K562 (cell line): ENCODE results near the gene KNSTRN. TPM values are rescaled to one million over a fixed set of nuclear protein-coding genes. Genes with fewer than 3 reads are reported as not detected.

ENCODE experiments used
- ATAC-seq: fragments of 200-7000 bp; cut with Tn5 transposase; 3 replicates; pipeline ENCODE4 v1.9.1; 2020; ENCODE audit warnings: moderate library complexity
- BruUV-seq: library from RNA; stranded (reverse); fragments of 400-500 nt; replicated peaks from 2 replicates; lab custom pipeline; 2021; lab: Mats Ljungman, UMichigan
- CTCF ChIA-PET: fragments of 300-600 bp; formaldehyde crosslinking; extraction: SDS; loops from one replicate; lab custom pipeline; 2021; ENCODE audit warnings: low intra/inter-chr PET ratio; lab: Yijun Ruan, JAX
- POLR2A ChIA-PET: fragments of 300-600, 350-650 bp; sonication (Branson Sonifier 250); formaldehyde crosslinking; extraction: SDS; loops from one replicate; lab custom pipeline; 2021; ENCODE audit warnings: antibody characterized with exemption, inconsistent platforms; lab: Yijun Ruan, JAX
- DNase-seq, 4 experiments: peaks; one replicate each; pipeline versions ENCODE4 v3.0.0 to v3.0.0-alpha.2; 2011 to 2018; ENCODE audit warnings: low spot score in 3 of 4, mixed read lengths in 3 of 4; ENCODE audit errors: extremely low read depth in 1 of 4
- FAIRE-seq: peaks from 2 replicates; lab custom pipeline; 2011; peaks lifted over from hg19 to GRCh38; lab: Jason Lieb, UNC
- H2AFZ ChIP-seq: 2 replicates; pipeline ENCODE4 v1.6.0; 2011; ENCODE audit warnings: low read depth, low read length, control low read depth, inconsistent platforms
- H3K27ac ChIP-seq: fragments of 200-600 bp; 3 replicates; pipeline ENCODE4 v1.8.0; 2011; ENCODE audit warnings: low read depth, mild to moderate bottlenecking, control low read depth, inconsistent platforms, low read length, moderate library complexity, mixed read lengths; ENCODE audit errors: extremely low read depth
- H3K27me3 ChIP-seq, 2 experiments: fragments of 300-600 bp in 1 of 2; 2 replicates in 1 of 2; 3 replicates in 1 of 2; pipeline versions ENCODE4 v1.6.0 to v1.8.0; 2011; ENCODE audit warnings: inconsistent platforms in 2 of 2, low read length in 2 of 2, mild to moderate bottlenecking in 1 of 2, mixed read lengths in 1 of 2, moderate library complexity in 1 of 2; ENCODE audit not compliant: control insufficient read depth in 2 of 2, insufficient read depth in 2 of 2
- H3K36me3 ChIP-seq: fragments of 300-600 bp; 3 replicates; pipeline ENCODE4 v1.8.0; 2011; ENCODE audit warnings: mild to moderate bottlenecking, low read length, inconsistent platforms; ENCODE audit not compliant: control insufficient read depth, insufficient read depth
- H3K4me1 ChIP-seq, 2 experiments: fragments of 200-600 bp in 1 of 2; replicated peaks in 1 of 2; 2 replicates in 1 of 2; 3 replicates in 1 of 2; pipeline versions ENCODE4 v1.5.1 to v1.8.0; 2011; ENCODE audit warnings: inconsistent platforms in 2 of 2, low read length in 2 of 2, mild to moderate bottlenecking in 1 of 2, mixed read lengths in 1 of 2, moderate library complexity in 1 of 2; ENCODE audit not compliant: control insufficient read depth in 2 of 2, insufficient read depth in 2 of 2
- H3K4me2 ChIP-seq: 2 replicates; pipeline ENCODE4 v1.6.1; 2011; ENCODE audit warnings: low read length, control low read depth, inconsistent platforms, mixed read lengths; ENCODE audit not compliant: insufficient read depth
- H3K4me3 ChIP-seq: fragments of 200-600 bp; sonication (generic), shearing (Covaris generic); 2 replicates; pipeline ENCODE4 v1.5.1; 2016; ENCODE audit warnings: control low read depth, inconsistent platforms
- H3K79me2 ChIP-seq: fragments of 200-600 bp; 3 replicates; pipeline ENCODE4 v1.8.0; 2011; ENCODE audit warnings: low read length, inconsistent platforms; ENCODE audit not compliant: control insufficient read depth, insufficient read depth
- H3K9ac ChIP-seq, 2 experiments: 2 replicates each; pipeline versions ENCODE4 v1.6.0 to v1.6.1; 2011; ENCODE audit warnings: low read depth in 2 of 2, low read length in 2 of 2, control low read depth in 1 of 2, inconsistent platforms in 1 of 2, mild to moderate bottlenecking in 1 of 2, mixed read lengths in 1 of 2; ENCODE audit not compliant: insufficient read depth in 1 of 2
- H3K9me1 ChIP-seq: one replicate; pipeline ENCODE4 v1.6.0; 2011; ENCODE audit warnings: inconsistent platforms, mild to moderate bottlenecking, low read length, moderate library complexity; ENCODE audit not compliant: control insufficient read depth, insufficient read depth
- H3K9me3 ChIP-seq: replicated peaks from 2 replicates; pipeline ENCODE4 v1.5.1; 2011; ENCODE audit warnings: low read depth, low read length, inconsistent platforms; ENCODE audit not compliant: control insufficient read depth, insufficient read depth
- H4K20me1 ChIP-seq: replicated peaks from 2 replicates; pipeline ENCODE4 v1.6.1; 2011; ENCODE audit warnings: low read length, inconsistent platforms, mixed read lengths; ENCODE audit not compliant: control insufficient read depth, insufficient read depth
- ARHGAP35 ChIP-seq: fragments of 450-650 bp; IDR thresholded peaks from 2 replicates; pipeline ENCODE4 v1.6.1; 2018; ENCODE audit not compliant: partially characterized antibody
- CGGBP1 ChIP-seq: fragments of 250-450 bp; sonication (Bioruptor Pico); IDR thresholded peaks from 2 replicates; pipeline ENCODE4 v1.9.0; 2021; ENCODE audit warnings: mild to moderate bottlenecking
- COPS2 ChIP-seq: fragments of 450-650 bp; conservative IDR thresholded peaks from 2 replicates; pipeline ENCODE4 v1.6.1; 2016; ENCODE audit warnings: mild to moderate bottlenecking, moderate library complexity
- DIDO1 ChIP-seq: fragments of 450-650 bp; IDR thresholded peaks from 2 replicates; pipeline ENCODE4 v1.6.1; 2016; ENCODE audit warnings: low read depth, missing biosample characterization, missing genetic modification characterization
- HNRNPL ChIP-seq: fragments of 200-400 bp; formaldehyde crosslinking; IDR thresholded peaks from 2 replicates; pipeline ENCODE4 v1.6.1; 2017; ENCODE audit warnings: low read depth, mild to moderate bottlenecking, low read length
- KLF13 ChIP-seq: fragments of 450-650 bp; IDR thresholded peaks from 2 replicates; pipeline ENCODE4 v1.6.1; 2016; ENCODE audit warnings: missing genetic modification characterization, low read depth, mild to moderate bottlenecking, missing compliant biosample characterization, moderate library complexity, borderline replicate concordance
- MEF2D ChIP-seq: conservative IDR thresholded peaks from 2 replicates; pipeline ENCODE4 v1.6.1; 2016; ENCODE audit warnings: low read depth, missing genetic modification characterization, missing compliant biosample characterization
- RBM14 ChIP-seq: fragments of 200-400 bp; formaldehyde crosslinking; IDR thresholded peaks from 2 replicates; pipeline ENCODE4 v1.6.1; 2018; ENCODE audit warnings: low read depth, mild to moderate bottlenecking, low read length, moderate library complexity, borderline replicate concordance; ENCODE audit not compliant: insufficient read depth
- SMARCB1 ChIP-seq: IDR thresholded peaks from 2 replicates; pipeline ENCODE4 v1.6.1; 2011; ENCODE audit warnings: improper control_type of control experiment, low read depth; ENCODE audit not compliant: insufficient read length
- SOX6 ChIP-seq: fragments of 450-650 bp; IDR thresholded peaks from 2 replicates; pipeline ENCODE4 v1.6.1; 2014; ENCODE audit warnings: mild to moderate bottlenecking
- TBP ChIP-seq: optimal IDR thresholded peaks from 2 replicates; pipeline ENCODE3; 2011; ENCODE audit warnings: low read depth, low read length, improper control_type of control experiment
- TFAM ChIP-seq: fragments of 250-450 bp; sonication (Bioruptor Pico); conservative IDR thresholded peaks from 2 replicates; pipeline ENCODE4 v1.5.0; 2021; ENCODE audit warnings: mild to moderate bottlenecking, moderate library complexity
- ZNF347 ChIP-seq: fragments of 450-650 bp; formaldehyde crosslinking; IDR thresholded peaks from 2 replicates; pipeline ENCODE4 v1.4.0; 2020; ENCODE audit warnings: low read depth, mild to moderate bottlenecking, moderate library complexity
- ZNF551 ChIP-seq: fragments of 250-450 bp; sonication (Bioruptor Pico); IDR thresholded peaks from 2 replicates; pipeline ENCODE4 v1.5.0; 2021; ENCODE audit warnings: mild to moderate bottlenecking, moderate library complexity
- ZNF561 ChIP-seq: fragments of 450-650 bp; formaldehyde crosslinking; conservative IDR thresholded peaks from 2 replicates; pipeline ENCODE4 v1.4.0; 2020; ENCODE audit warnings: mild to moderate bottlenecking, moderate library complexity
- ZNF76 ChIP-seq: fragments of 250-450 bp; sonication (Bioruptor Pico); IDR thresholded peaks from 2 replicates; pipeline ENCODE4 v1.4.0; 2020; ENCODE audit warnings: mild to moderate bottlenecking, moderate library complexity, borderline replicate concordance
- WGBS: fragments of 100-300 bp; shearing (Covaris generic); methylation state at CpG from one replicate; pipeline ENCODE4 v1.1.6; 2016; ENCODE audit warnings: low coverage, mixed read lengths; ENCODE audit not compliant: insufficient coverage; ENCODE audit errors: missing lambda C conversion rate; 5-methylcytosine and 5-hydroxymethylcytosine counted together
- in situ Hi-C: fragments of 300-500 bp; cut with MboI; formaldehyde crosslinking; loops from 4 replicates; pipeline ENCODE4 v1.15.0; 2018; ENCODE audit warnings: inconsistent platforms, mixed read lengths
- intact Hi-C: fragments of 100-400 bp; cut with micrococcal nuclease; formaldehyde crosslinking; loops from 2 replicates; pipeline ENCODE4 v1.14.2; 2022
- polyA plus RNA-seq, 8 experiments: library from polyadenylated mRNA; depleted of rRNA in 4 of 8; stranded (reverse) in 5 of 8; unstranded in 3 of 8; fragments of >200 nt; fragmentation: Nextera tagmentation in 2 of 8; fragmentation: Illumina TruSeq in 1 of 8; extraction: Ambion mirVana in 2 of 8; extraction: Trizol in 1 of 8; gene quantifications; 2 replicates each; pipeline versions ENCODE4 v1.2.1 to v1.2.3, GENCODE V29; 2011 to 2014; ENCODE audit warnings: inconsistent platforms in 1 of 8, missing spikeins in 1 of 8
- total RNA-seq, 7 experiments: library from RNA; depleted of rRNA in 6 of 7; stranded (reverse); fragments of >200 nt in 6 of 7; fragmentation: Illumina TruSeq in 2 of 7; extraction: Trizol in 2 of 7; gene quantifications; 2 replicates each; pipeline versions ENCODE4 v1.2.1 to v1.2.3, GENCODE V29; 2011 to 2021; ENCODE audit warnings: low replicate concordance in 1 of 7
- TF ChIP-seq, protein P1 (sequence below): fragments of 200-800 bp; sonication (Bioruptor generic); IDR thresholded peaks from 2 replicates; pipeline ENCODE4 v1.6.1; 2016; ENCODE audit warnings: missing genetic modification characterization, missing compliant biosample characterization
- TF ChIP-seq, protein P2 (sequence below): fragments of 450-650 bp; IDR thresholded peaks from 2 replicates; pipeline ENCODE4 v1.6.1; 2016; ENCODE audit warnings: low read depth, mild to moderate bottlenecking, moderate library complexity

The KNSTRN gene
- total and polyA plus RNA-seq, 9 of the 15 experiments (the other 6 are each of a cell fraction or from before 2014, with no cell fraction given), result 48.7 to 88.2 (median 66.3) TPM

DNA sequence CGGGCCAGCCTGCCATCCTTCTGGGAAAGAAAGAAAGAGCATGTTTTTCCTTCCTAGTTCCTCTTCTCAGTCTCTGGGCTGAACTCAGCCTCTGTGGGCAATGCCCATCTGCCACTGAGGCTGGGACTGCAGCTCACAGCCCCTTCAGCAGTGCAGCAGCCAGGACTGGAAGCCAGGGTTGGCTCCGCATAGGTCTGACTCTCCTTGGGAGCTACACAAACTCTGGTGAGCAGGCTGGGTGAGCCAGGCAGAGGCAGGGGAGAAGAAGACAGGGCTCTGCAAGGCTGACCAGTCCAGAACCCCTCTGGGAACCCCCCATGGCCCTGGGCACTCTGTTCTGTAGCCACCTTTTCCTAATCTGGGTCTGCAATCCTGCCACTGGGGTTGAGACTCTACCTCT, 20.9 kb upstream of the KNSTRN start:
- Histone ChIP-seq H3K27ac (no peak overlapping the region), H4K20me1 (no peaks in the 10 kb centered on the region), H3K36me3 (no peaks in the 10 kb centered on the region), H2AFZ (no peak overlapping the region), H3K27me3 (peaks cover 0 to 13% of the 10 kb centered on the region in 2 experiments; a peak in 2 of 5 replicates), H3K79me2 (no peaks in the 10 kb centered on the region), H3K9me1 (no peaks in the 10 kb centered on the region), H3K4me3 (no peak overlapping the region), H3K4me2 (no peak overlapping the region), H3K9ac (no peak overlapping the region; a peak in 1 of 4 replicates), H3K4me1 (peaks cover 5 to 26% of the 10 kb centered on the region in 2 experiments; a peak in 4 of 5 replicates), H3K9me3 (no peaks in the 10 kb centered on the region)
- no peak for FAIRE-seq
- no peak for DNase-seq
- in situ Hi-C loops (no loop called here), intact Hi-C loops (no loop called here)
- BruUV-seq, result no TSS peak
- ChIA-PET POLR2A (interaction anchor here (2.2 kb wide), 1 partner anchor 10 kb away, joined by 5 read pairs; the partner anchor contains the start of gene PHGR1), CTCF (no interaction called here)
- 26% methylated on average over 2 of the region's 2 CpGs for WGBS
- no peak for ATAC-seq
- no peak for TF ChIP-seq ARHGAP35
- TF ChIP-seq ZNF76 (CRISPR knock-in tag), result no peak
- no peak for TF ChIP-seq DIDO1 (tag)
- no peak for TF ChIP-seq ZNF347 (CRISPR knock-in tag)
- TF ChIP-seq KLF13 (tag), result no peak
- TF ChIP-seq CGGBP1 (CRISPR knock-in tag), result no peak
- no peak for TF ChIP-seq SMARCB1
- no peak for TF ChIP-seq ZNF551 (CRISPR knock-in tag)
- TF ChIP-seq, protein P1, sequence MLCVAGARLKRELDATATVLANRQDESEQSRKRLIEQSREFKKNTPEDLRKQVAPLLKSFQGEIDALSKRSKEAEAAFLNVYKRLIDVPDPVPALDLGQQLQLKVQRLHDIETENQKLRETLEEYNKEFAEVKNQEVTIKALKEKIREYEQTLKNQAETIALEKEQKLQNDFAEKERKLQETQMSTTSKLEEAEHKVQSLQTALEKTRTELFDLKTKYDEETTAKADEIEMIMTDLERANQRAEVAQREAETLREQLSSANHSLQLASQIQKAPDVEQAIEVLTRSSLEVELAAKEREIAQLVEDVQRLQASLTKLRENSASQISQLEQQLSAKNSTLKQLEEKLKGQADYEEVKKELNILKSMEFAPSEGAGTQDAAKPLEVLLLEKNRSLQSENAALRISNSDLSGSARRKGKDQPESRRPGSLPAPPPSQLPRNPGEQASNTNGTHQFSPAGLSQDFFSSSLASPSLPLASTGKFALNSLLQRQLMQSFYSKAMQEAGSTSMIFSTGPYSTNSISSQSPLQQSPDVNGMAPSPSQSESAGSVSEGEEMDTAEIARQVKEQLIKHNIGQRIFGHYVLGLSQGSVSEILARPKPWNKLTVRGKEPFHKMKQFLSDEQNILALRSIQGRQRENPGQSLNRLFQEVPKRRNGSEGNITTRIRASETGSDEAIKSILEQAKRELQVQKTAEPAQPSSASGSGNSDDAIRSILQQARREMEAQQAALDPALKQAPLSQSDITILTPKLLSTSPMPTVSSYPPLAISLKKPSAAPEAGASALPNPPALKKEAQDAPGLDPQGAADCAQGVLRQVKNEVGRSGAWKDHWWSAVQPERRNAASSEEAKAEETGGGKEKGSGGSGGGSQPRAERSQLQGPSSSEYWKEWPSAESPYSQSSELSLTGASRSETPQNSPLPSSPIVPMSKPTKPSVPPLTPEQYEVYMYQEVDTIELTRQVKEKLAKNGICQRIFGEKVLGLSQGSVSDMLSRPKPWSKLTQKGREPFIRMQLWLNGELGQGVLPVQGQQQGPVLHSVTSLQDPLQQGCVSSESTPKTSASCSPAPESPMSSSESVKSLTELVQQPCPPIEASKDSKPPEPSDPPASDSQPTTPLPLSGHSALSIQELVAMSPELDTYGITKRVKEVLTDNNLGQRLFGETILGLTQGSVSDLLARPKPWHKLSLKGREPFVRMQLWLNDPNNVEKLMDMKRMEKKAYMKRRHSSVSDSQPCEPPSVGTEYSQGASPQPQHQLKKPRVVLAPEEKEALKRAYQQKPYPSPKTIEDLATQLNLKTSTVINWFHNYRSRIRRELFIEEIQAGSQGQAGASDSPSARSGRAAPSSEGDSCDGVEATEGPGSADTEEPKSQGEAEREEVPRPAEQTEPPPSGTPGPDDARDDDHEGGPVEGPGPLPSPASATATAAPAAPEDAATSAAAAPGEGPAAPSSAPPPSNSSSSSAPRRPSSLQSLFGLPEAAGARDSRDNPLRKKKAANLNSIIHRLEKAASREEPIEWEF (CRISPR knock-in tag), result no peak
- no peak for TF ChIP-seq HNRNPL
- TF ChIP-seq SOX6, result no peak
- TF ChIP-seq, protein P2, sequence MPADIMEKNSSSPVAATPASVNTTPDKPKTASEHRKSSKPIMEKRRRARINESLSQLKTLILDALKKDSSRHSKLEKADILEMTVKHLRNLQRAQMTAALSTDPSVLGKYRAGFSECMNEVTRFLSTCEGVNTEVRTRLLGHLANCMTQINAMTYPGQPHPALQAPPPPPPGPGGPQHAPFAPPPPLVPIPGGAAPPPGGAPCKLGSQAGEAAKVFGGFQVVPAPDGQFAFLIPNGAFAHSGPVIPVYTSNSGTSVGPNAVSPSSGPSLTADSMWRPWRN, result no peak
- TF ChIP-seq ZNF561 (CRISPR knock-in tag), result no peak
- TF ChIP-seq TFAM (CRISPR knock-in tag), result no peak
- no peak for TF ChIP-seq MEF2D (tag)
- no peak for TF ChIP-seq TBP
- no peak for TF ChIP-seq COPS2
- TF ChIP-seq RBM14, result no peak
